Tibial artery (tissue), 4 donors: ENCODE data around the gene SH3RF3.
A peak's percentile ranks its signal among the peaks of the same experiment; 100 is the strongest.

Experiments used
- DNase-seq, 2 donors: peaks; one replicate each; pipeline ENCODE4 v3.0.0-alpha.2; 2019
- H3K27ac ChIP-seq, 2 donors: fragments of 200-600 bp; sonication (generic) in 1 of 2; 1 replicate in 1 of 2; 2 replicates in 1 of 2; pipeline ENCODE4 v1.5.1; 2018 to 2019; ENCODE audit warnings: mild to moderate bottlenecking in 1 of 2
- H3K27me3 ChIP-seq, 2 donors: fragments of 200-600 bp; sonication (generic) in 1 of 2; one replicate each; pipeline versions ENCODE4 v1.5.1 to v1.6.0; 2016 to 2019
- H3K36me3 ChIP-seq, 3 donors: fragments of 200-600 bp; sonication (generic) in 2 of 3; one replicate each; pipeline ENCODE4 v1.5.1; 2016 to 2019; ENCODE audit warnings: mild to moderate bottlenecking in 2 of 3
- H3K4me1 ChIP-seq, 4 donors: fragments of 200-600 bp; sonication (generic) in 2 of 4; 1 replicate in 3 of 4; 2 replicates in 1 of 4; pipeline ENCODE4 v1.5.1; 2016 to 2019
- H3K4me3 ChIP-seq, 2 donors: fragments of 200-600 bp; sonication (generic) in 1 of 2; 1 replicate in 1 of 2; 2 replicates in 1 of 2; pipeline ENCODE4 v1.5.1; 2018 to 2019; ENCODE audit warnings: mild to moderate bottlenecking in 2 of 2
- H3K9me3 ChIP-seq, 3 donors: fragments of 200-600 bp; sonication (generic) in 1 of 3; one replicate each; pipeline ENCODE4 v1.5.1; 2016 to 2019
- CTCF ChIP-seq, 2 experiments: fragments of 200-600 bp in 1 of 2; fragments of 450-650 bp in 1 of 2; IDR thresholded peaks; one replicate each; pipeline ENCODE4 v1.5.1; 2017 to 2019; ENCODE audit warnings: antibody characterized with exemption in 2 of 2, mild to moderate bottlenecking in 1 of 2, moderate library complexity in 1 of 2
- intact Hi-C: fragments of 100-400 bp; cut with DNase I; formaldehyde crosslinking; loops from one replicate; pipeline ENCODE4 v1.15.0; 2023; ENCODE audit warnings: low total_unique reads

SH3RF3 gene

GRCh38 chr2:109266998-109267854 is 138.2 kb downstream of the SH3RF3 start:
- intact Hi-C loops, result no loop called here
- Histone ChIP-seq H3K4me1 (peaks cover 0 to 50% (median 21%) of the 10 kb centered on the region in 4 donors), H3K27me3 (no peaks in the 10 kb centered on the region), H3K36me3 (no peaks in the 10 kb centered on the region), H3K4me3 (no peak overlapping the region), H3K9me3 (no peaks in the 10 kb centered on the region), H3K27ac (no peak overlapping the region)
- no peak for TF ChIP-seq CTCF (IDR thresholded peaks at IDR 0.05)
- DNase-seq, result peak in 1 of 2 donors; percentile 55

GRCh38 chr2:109268916-109269315 is 139.9 kb downstream of the SH3RF3 start:
- no peak overlapping the region for H3K4me3 ChIP-seq
- H3K4me1 ChIP-seq, result peaks cover 0 to 38% (median 20%) of the 10 kb centered on the region in 4 donors
- H3K36me3 ChIP-seq, result no peaks in the 10 kb centered on the region
- no peak overlapping the region for H3K27ac ChIP-seq
- intact Hi-C loops, result no loop called here
- H3K9me3 ChIP-seq, result no peaks in the 10 kb centered on the region
- TF ChIP-seq CTCF (IDR thresholded peaks at IDR 0.05), result no peak
- DNase-seq, result peak in 1 of 2 donors; percentile 25
- H3K27me3 ChIP-seq, result no peaks in the 10 kb centered on the region

- Histone ChIP-seq H3K4me1 (peaks cover 0 to 28% (median 15%) of the 10 kb centered on the region in 4 donors), H3K27ac (no peak overlapping the region), H3K27me3 (no peaks in the 10 kb centered on the region), H3K36me3 (no peaks in the 10 kb centered on the region), H3K4me3 (no peak overlapping the region), H3K9me3 (no peaks in the 10 kb centered on the region)
- no peak for TF ChIP-seq CTCF (IDR thresholded peaks at IDR 0.05)
- intact Hi-C loops, result no loop called here
- peak in 1 of 2 donors; percentile 53 for DNase-seq
Measured at GRCh38 chr2:109269706-109270504, 140.9 kb downstream of the SH3RF3 start.

GRCh38 chr2:109270505-109271312 is 141.7 kb downstream of the SH3RF3 start:
- Histone ChIP-seq H3K4me1 (peaks cover 0 to 20% (median 7%) of the 10 kb centered on the region in 4 donors), H3K36me3 (no peaks in the 10 kb centered on the region), H3K27ac (no peak overlapping the region), H3K27me3 (no peaks in the 10 kb centered on the region), H3K9me3 (no peaks in the 10 kb centered on the region), H3K4me3 (no peak overlapping the region)
- no peak for TF ChIP-seq CTCF (IDR thresholded peaks at IDR 0.05)
- intact Hi-C loops, result no loop called here
- no peak for DNase-seq

GRCh38 chr2:109271920-109272319 is 142.9 kb downstream of the SH3RF3 start:
- no peaks in the 10 kb centered on the region for H3K27me3 ChIP-seq
- intact Hi-C loops, result no loop called here
- no peak overlapping the region for H3K27ac ChIP-seq
- H3K4me3 ChIP-seq, result no peak overlapping the region
- H3K9me3 ChIP-seq, result no peaks in the 10 kb centered on the region
- TF ChIP-seq CTCF (IDR thresholded peaks at IDR 0.05), result no peak
- peaks cover 0 to 10% (median 5%) of the 10 kb centered on the region in 4 donors for H3K4me1 ChIP-seq
- DNase-seq, result no peak
- no peaks in the 10 kb centered on the region for H3K36me3 ChIP-seq
